OCI-LY1 (cell line): Measurements from ENCODE around the gene ZNF593.
A peak's percentile ranks its signal among the peaks of the same experiment; 100 is the strongest.

ENCODE experiments used
- H2AFZ ChIP-seq: fragments of 200-600 bp; sonication (generic), shearing (Covaris generic); 2 replicates; pipeline ENCODE4 v1.6.0; 2014; ENCODE audit warnings: antibody characterized with exemption, mild to moderate bottlenecking, low read length
- H3F3A ChIP-seq: fragments of 200-600 bp; sonication (generic), shearing (Covaris generic); 2 replicates; pipeline ENCODE4 v1.6.0; 2014; ENCODE audit warnings: mild to moderate bottlenecking, antibody characterized with exemption, low read length, moderate library complexity; ENCODE audit not compliant: insufficient read depth
- H3K27ac ChIP-seq: fragments of 200-600 bp; sonication (generic); 2 replicates; pipeline ENCODE4 v1.5.1; 2014; ENCODE audit warnings: low read length, mixed run types, mild to moderate bottlenecking, low read depth; ENCODE audit not compliant: poor library complexity, severe bottlenecking
- H3K27me3 ChIP-seq: fragments of 200-600 bp; sonication (generic); 2 replicates; pipeline ENCODE4 v1.6.0; 2014; ENCODE audit warnings: antibody characterized with exemption, mild to moderate bottlenecking, low read length, moderate library complexity; ENCODE audit not compliant: insufficient read depth
- H3K36me3 ChIP-seq: fragments of 200-600 bp; sonication (generic); 2 replicates; pipeline ENCODE4 v1.6.1; 2014; ENCODE audit warnings: mild to moderate bottlenecking, antibody characterized with exemption, low read length, moderate library complexity, mixed read lengths; ENCODE audit not compliant: insufficient read depth
- H3K4me1 ChIP-seq: fragments of 200-600 bp; sonication (generic); 2 replicates; pipeline ENCODE4 v1.5.1; 2014; ENCODE audit warnings: mild to moderate bottlenecking, low read length, moderate library complexity; ENCODE audit not compliant: insufficient read depth, severe bottlenecking
- H3K4me2 ChIP-seq: fragments of 200-600 bp; sonication (generic), shearing (Covaris generic); 2 replicates; pipeline ENCODE4 v1.6.1; 2014; ENCODE audit warnings: low read length
- H3K4me3 ChIP-seq: fragments of 200-600 bp; sonication (generic); 2 replicates; pipeline ENCODE4 v1.5.1; 2014; ENCODE audit warnings: low read length, low read depth, mild to moderate bottlenecking, mixed read lengths; ENCODE audit not compliant: poor library complexity, severe bottlenecking
- H3K79me2 ChIP-seq: fragments of 200-600 bp; shearing (Covaris generic); 2 replicates; pipeline ENCODE4 v1.6.1; 2016; ENCODE audit warnings: mixed run types, low read length, mixed read lengths; ENCODE audit not compliant: insufficient read depth
- H3K9ac ChIP-seq: fragments of 200-600 bp; sonication (generic), shearing (Covaris generic); 2 replicates; pipeline ENCODE4 v1.6.1; 2014; ENCODE audit warnings: mild to moderate bottlenecking, low read length, mixed read lengths
- H3K9me2 ChIP-seq: fragments of 200-600 bp; sonication (generic), shearing (Covaris generic); 2 replicates; pipeline ENCODE4 v1.6.1; 2014; ENCODE audit warnings: low read depth, mild to moderate bottlenecking, low read length, mixed read lengths
- H3K9me3 ChIP-seq: fragments of 200-600 bp; shearing (Covaris generic); 2 replicates; pipeline ENCODE4 v1.6.1; 2014; ENCODE audit warnings: low read length, mixed read lengths
- H4K20me1 ChIP-seq: fragments of 200-600 bp; sonication (generic), shearing (Covaris generic); 2 replicates; pipeline ENCODE4 v1.6.0; 2016; ENCODE audit warnings: mild to moderate bottlenecking, low read length; ENCODE audit not compliant: insufficient read depth
- CTCF ChIP-seq: fragments of 200-600 bp; sonication (generic), shearing (Covaris generic); IDR thresholded peaks from 2 replicates; pipeline ENCODE4 v1.5.1; 2017; ENCODE audit warnings: mild to moderate bottlenecking, antibody characterized with exemption, low read length, moderate library complexity, mixed read lengths
- EZH2 ChIP-seq: fragments of 200-600 bp; sonication (generic), shearing (Covaris generic); IDR thresholded peaks from 2 replicates; pipeline ENCODE4 v1.8.0; 2017; ENCODE audit warnings: borderline replicate concordance, mixed run types, mild to moderate bottlenecking, antibody characterized with exemption, low read length, moderate library complexity, mixed read lengths

The ZNF593 gene

GRCh38 chr1:26189331-26189730, 19.6 kb downstream of the ZNF593 start:
- Histone ChIP-seq H3K27me3 (0 out of 2 replicates have a peak, but pooled peaks cover 5% of the 10 kb centered on the region), H3K9ac (no peak overlapping the region), H3K4me2 (no peak overlapping the region), H4K20me1 (no peaks in the 10 kb centered on the region), H3K9me3 (no peaks in the 10 kb centered on the region), H3K4me1 (no peaks in the 10 kb centered on the region), H3K79me2 (no peaks in the 10 kb centered on the region), H3K9me2 (no peaks in the 10 kb centered on the region), H3F3A (no peaks in the 10 kb centered on the region), H3K27ac (no peak overlapping the region), H3K36me3 (no peaks in the 10 kb centered on the region), H2AFZ (no peak overlapping the region), H3K4me3 (no peak overlapping the region)
- TF ChIP-seq EZH2 (no peak), CTCF (no peak)

GRCh38 chr1:26189751-26190275, 20.1 kb downstream of the ZNF593 start:
- Histone ChIP-seq H3K4me3 (no peak overlapping the region), H3K9ac (no peak overlapping the region), H3K9me2 (no peaks in the 10 kb centered on the region), H3K27ac (no peak overlapping the region), H3F3A (no peaks in the 10 kb centered on the region), H3K27me3 (0 out of 2 replicates have a peak, but pooled peaks cover 5% of the 10 kb centered on the region), H3K36me3 (no peaks in the 10 kb centered on the region), H3K9me3 (no peaks in the 10 kb centered on the region), H3K79me2 (no peaks in the 10 kb centered on the region), H2AFZ (no peak overlapping the region), H4K20me1 (no peaks in the 10 kb centered on the region), H3K4me2 (no peak overlapping the region), H3K4me1 (no peaks in the 10 kb centered on the region)
- TF ChIP-seq EZH2, result no peak
- TF ChIP-seq CTCF, result no peak; the same call in 1 of the 2 replicates

- Histone ChIP-seq H3K27me3 (0 out of 2 replicates have a peak, but pooled peaks cover 5% of the 10 kb centered on the region), H3K4me2 (no peak within 1 kb of the TSS), H3K79me2 (no peaks in the 10 kb centered on the region), H3K36me3 (no peaks in the 10 kb centered on the region), H3K4me3 (no peak within 1 kb of the TSS), H4K20me1 (no peaks in the 10 kb centered on the region), H3K27ac (no peak within 1 kb of the TSS), H3K9me2 (no peaks in the 10 kb centered on the region), H2AFZ (no peak within 1 kb of the TSS), H3F3A (no peaks in the 10 kb centered on the region), H3K9ac (no peak within 1 kb of the TSS), H3K9me3 (no peaks in the 10 kb centered on the region), H3K4me1 (no peaks in the 10 kb centered on the region)
- TF ChIP-seq EZH2 (no peak), CTCF (peak; percentile 47; the same call in 1 of the 2 replicates)
Observed at GRCh38 chr1:26190373-26190987, 20.8 kb downstream of the ZNF593 start, which contains the start of gene CATSPER4. TSS of gene CATSPER4 (plus strand) at chr1:26190602. CDS start at chr1:26190628, 26 bp downstream.
